Subcutaneous adipose tissue (tissue), 4 donors: Measurements from ENCODE around the gene TWIST2. TPM values are rescaled to one million over a fixed set of nuclear protein-coding genes. Genes with fewer than 3 reads are reported as not detected.

Source experiments
- CTCF ChIP-seq: fragments of 450-650 bp; IDR thresholded peaks from one replicate; pipeline ENCODE4 v1.5.1; 2016; ENCODE audit warnings: low read depth, mild to moderate bottlenecking, control low read depth, antibody characterized with exemption, moderate library complexity
- total RNA-seq, 4 donors: library from RNA; depleted of rRNA; stranded (reverse); fragments of >200 nt; gene quantifications; one replicate each; pipeline ENCODE4 v1.1.0, GENCODE V29; 2016

The TWIST2 gene
- total RNA-seq, 4 donors from 2014 or later: 90.8 to 282 (median 125) TPM

GRCh38 chr2:238838786-238839327, 9.0 kb upstream of the TWIST2 start:
- TF ChIP-seq CTCF: no peak

- no peak for TF ChIP-seq CTCF
Measured at GRCh38 chr2:238839428-238839827, 8.5 kb upstream of the TWIST2 start.

GRCh38 chr2:238841542-238842164, 6.2 kb upstream of the TWIST2 start:
- no peak for TF ChIP-seq CTCF

GRCh38 chr2:238843476-238843875, 4.4 kb upstream of the TWIST2 start:
- TF ChIP-seq CTCF: no peak

- TF ChIP-seq CTCF: no peak
Measured at GRCh38 chr2:238845583-238846377, 2.1 kb upstream of the TWIST2 start.

- TF ChIP-seq CTCF: no peak
Measured at GRCh38 chr2:238846378-238846627, 1.6 kb upstream of the TWIST2 start.

- no peak for TF ChIP-seq CTCF
Measured at GRCh38 chr2:238846628-238847418, 1.1 kb upstream of the TWIST2 start.
